ENCODE results near the gene ZFYVE9.

ZFYVE9 gene

GRCh38 chr1:52186449-52186848, 44.6 kb downstream of the ZFYVE9 start:
- TF ChIP-seq CTCF (conservative IDR thresholded peaks at IDR 0.05; ENCODE audit: low read depth, low read length), result no peak
- DNase-seq (ENCODE audit: low read depth), result peak; percentile 70
- H3K4me3 ChIP-seq (ENCODE audit: low read depth, low read length), result no peak overlapping the region

DNA sequence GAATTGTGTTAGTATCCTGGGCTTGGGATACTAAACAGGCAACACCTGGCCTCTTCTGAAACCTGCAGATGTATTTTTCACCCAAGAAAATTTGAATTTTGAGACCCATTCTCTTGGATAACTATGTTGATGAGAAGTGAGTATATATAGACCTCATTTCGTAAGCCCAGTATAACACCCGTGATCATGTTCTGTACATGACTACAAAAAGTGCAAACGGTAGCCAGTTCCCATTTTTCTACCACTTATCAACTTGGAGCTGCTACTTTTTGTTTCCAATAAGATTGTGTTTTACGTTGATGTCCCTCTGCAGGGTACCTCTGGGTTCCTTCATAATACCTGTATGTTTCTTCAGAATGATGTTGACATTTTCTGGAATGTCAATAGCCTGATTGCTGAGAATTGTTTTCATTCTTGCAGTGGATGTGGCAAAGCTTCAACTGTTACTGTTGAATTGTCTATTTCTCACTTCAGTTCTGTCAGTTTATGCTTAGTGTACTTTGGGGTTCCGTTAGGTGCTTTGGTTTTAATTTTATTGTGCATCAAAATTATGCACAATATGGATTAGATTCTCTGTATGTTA, 48.1 kb downstream of the ZFYVE9 start:
- no peak for TF ChIP-seq CTCF (conservative IDR thresholded peaks at IDR 0.05; ENCODE audit: low read depth, low read length)
- no peak for DNase-seq (ENCODE audit: low read depth)
- no peak overlapping the region for H3K4me3 ChIP-seq (ENCODE audit: low read depth, low read length)

GRCh38 chr1:52190500-52191252, 48.8 kb downstream of the ZFYVE9 start:
- DNase-seq (ENCODE audit: low read depth), result no peak
- no peak overlapping the region for H3K4me3 ChIP-seq (ENCODE audit: low read depth, low read length)
- TF ChIP-seq CTCF (conservative IDR thresholded peaks at IDR 0.05; ENCODE audit: low read depth, low read length), result no peak

DNA sequence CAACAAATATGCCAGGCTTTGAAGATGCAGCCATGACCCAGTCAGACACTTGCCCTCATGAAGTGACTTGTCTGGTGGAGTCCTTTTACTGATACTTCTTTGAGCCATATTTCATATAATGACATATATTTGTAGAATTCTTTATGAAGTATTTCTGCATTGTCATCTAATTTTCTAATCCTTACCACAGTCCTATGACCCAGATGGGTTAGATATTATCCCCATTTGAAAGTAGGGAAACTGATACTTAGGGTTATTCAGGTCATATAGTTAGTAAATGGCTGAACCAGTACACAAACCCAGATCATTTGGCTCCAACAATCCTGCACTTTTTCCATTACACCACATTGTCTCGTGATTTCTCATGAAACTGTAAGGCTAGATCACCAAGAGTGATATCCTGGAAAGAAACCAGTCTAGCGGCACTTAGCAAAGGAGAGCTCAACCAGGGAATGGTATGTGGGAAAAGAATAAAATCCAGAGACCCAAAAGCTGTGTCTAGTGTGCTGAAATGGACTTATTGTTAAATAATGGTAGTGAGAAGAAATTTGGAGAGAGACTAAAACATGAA, 49.6 kb downstream of the ZFYVE9 start:
- no peak for DNase-seq (ENCODE audit: low read depth)
- no peak overlapping the region for H3K4me3 ChIP-seq (ENCODE audit: low read depth, low read length)
- no peak for TF ChIP-seq CTCF (conservative IDR thresholded peaks at IDR 0.05; ENCODE audit: low read depth, low read length)

- DNase-seq (ENCODE audit: low read depth), result no peak
- TF ChIP-seq CTCF (conservative IDR thresholded peaks at IDR 0.05; ENCODE audit: low read depth, low read length), result no peak
- no peak overlapping the region for H3K4me3 ChIP-seq (ENCODE audit: low read depth, low read length)
Observed at GRCh38 chr1:52192024-52192423, 50.1 kb downstream of the ZFYVE9 start.

GRCh38 chr1:52192436-52192835, 50.5 kb downstream of the ZFYVE9 start:
- no peak for TF ChIP-seq CTCF (conservative IDR thresholded peaks at IDR 0.05; ENCODE audit: low read depth, low read length)
- peak; percentile 17 for DNase-seq (ENCODE audit: low read depth)
- H3K4me3 ChIP-seq (ENCODE audit: low read depth, low read length), result no peak overlapping the region
